K562 (cell line): ENCODE measurements around the gene PPIL6. TPM values are rescaled to one million over a fixed set of nuclear protein-coding genes. Genes with fewer than 3 reads are reported as not detected.

Experiments used
- CTBP1 ChIP-seq: fragments of 450-650 bp; IDR thresholded peaks from 2 replicates; pipeline ENCODE4 v1.6.1; 2016; ENCODE audit warnings: borderline replicate concordance
- HNRNPUL1 ChIP-seq: fragments of 200-400 bp; formaldehyde crosslinking; IDR thresholded peaks from 2 replicates; pipeline ENCODE4 v1.6.1; 2017; ENCODE audit warnings: low read length
- JUND ChIP-seq, 2 experiments: IDR thresholded peaks; 2 replicates in 1 of 2; 3 replicates in 1 of 2; pipeline ENCODE4 v1.6.1; 2011; ENCODE audit warnings: borderline replicate concordance in 2 of 2, low read depth in 2 of 2, low read length in 2 of 2, improper control_type of control experiment in 1 of 2, missing biosample characterization in 1 of 2, missing genetic modification characterization in 1 of 2, missing genetic modification reagents in 1 of 2
- NCOA6 ChIP-seq: fragments of 450-650 bp; IDR thresholded peaks from 2 replicates; pipeline ENCODE4 v1.6.1; 2017; ENCODE audit warnings: mild to moderate bottlenecking
- NONO ChIP-seq, 2 experiments: fragments of 200-400 bp in 1 of 2; fragments of 450-650 bp in 1 of 2; formaldehyde crosslinking in 1 of 2; IDR thresholded peaks; 2 replicates each; pipeline ENCODE4 v1.6.1; 2017; ENCODE audit warnings: low read depth in 2 of 2, mild to moderate bottlenecking in 2 of 2, moderate library complexity in 2 of 2, low read length in 1 of 2
- RBBP5 ChIP-seq: fragments of 200-600 bp; sonication (generic); IDR thresholded peaks from 2 replicates; pipeline ENCODE4 v1.6.1; 2012; ENCODE audit warnings: borderline replicate concordance, mild to moderate bottlenecking, low read length, control low read depth, inconsistent platforms; ENCODE audit not compliant: insufficient read depth, poor library complexity, severe bottlenecking
- RUNX1 ChIP-seq: sonication (generic); IDR thresholded peaks from 2 replicates; pipeline ENCODE4 v1.6.1; 2016; ENCODE audit warnings: antibody characterized with exemption, low read depth
- SIN3B ChIP-seq: fragments of 450-650 bp; IDR thresholded peaks from 2 replicates; pipeline ENCODE4 v1.6.1; 2017; ENCODE audit warnings: low read depth, mild to moderate bottlenecking, moderate library complexity
- SMAD4 ChIP-seq: fragments of 250-450 bp; sonication (Bioruptor Pico); conservative IDR thresholded peaks from 2 replicates; pipeline ENCODE4 v1.8.0; 2021; ENCODE audit warnings: inconsistent platforms, mild to moderate bottlenecking, moderate library complexity
- ZNF316 ChIP-seq: fragments of 450-650 bp; IDR thresholded peaks from 2 replicates; pipeline ENCODE4 v1.6.1; 2016
- ZNF584 ChIP-seq: fragments of 200-800 bp; sonication (Bioruptor generic); IDR thresholded peaks from 2 replicates; pipeline ENCODE4 v1.6.1; 2016; ENCODE audit warnings: low read depth, mild to moderate bottlenecking, missing genetic modification characterization, missing compliant biosample characterization
- polyA plus RNA-seq, 8 experiments: library from polyadenylated mRNA; depleted of rRNA in 4 of 8; stranded (reverse) in 5 of 8; unstranded in 3 of 8; fragments of >200 nt; fragmentation: Nextera tagmentation in 2 of 8; fragmentation: Illumina TruSeq in 1 of 8; extraction: Ambion mirVana in 2 of 8; extraction: Trizol in 1 of 8; gene quantifications; 2 replicates each; pipeline versions ENCODE4 v1.2.1 to v1.2.3, GENCODE V29; 2011 to 2014; ENCODE audit warnings: inconsistent platforms in 1 of 8, missing spikeins in 1 of 8
- total RNA-seq, 7 experiments: library from RNA; depleted of rRNA in 6 of 7; stranded (reverse); fragments of >200 nt in 6 of 7; fragmentation: Illumina TruSeq in 2 of 7; extraction: Trizol in 2 of 7; gene quantifications; 2 replicates each; pipeline versions ENCODE4 v1.2.1 to v1.2.3, GENCODE V29; 2011 to 2021; ENCODE audit warnings: low replicate concordance in 1 of 7
- TF ChIP-seq, protein P1 (sequence below), 2 experiments: fragments of 450-650 bp; conservative IDR thresholded peaks; 2 replicates each; pipeline ENCODE4 v1.6.1; 2017; ENCODE audit warnings: mild to moderate bottlenecking in 2 of 2, moderate library complexity in 2 of 2
- TF ChIP-seq, protein P2 (sequence below): fragments of 450-650 bp; IDR thresholded peaks from 2 replicates; pipeline ENCODE4 v1.6.1; 2016; ENCODE audit warnings: borderline replicate concordance
- TF ChIP-seq, protein P3 (sequence below): fragments of 450-650 bp; IDR thresholded peaks from 2 replicates; pipeline ENCODE4 v1.6.1; 2018; ENCODE audit not compliant: partially characterized antibody
- TF ChIP-seq, protein P4 (sequence below): sonication (generic); formaldehyde crosslinking; IDR thresholded peaks from 2 replicates; pipeline ENCODE4 v1.8.0; 2022; ENCODE audit warnings: missing genetic modification reagents, mild to moderate bottlenecking, moderate library complexity, borderline replicate concordance

Gene PPIL6
- total and polyA plus RNA-seq, 9 of the 15 experiments (the other 6 are each of a cell fraction or from before 2014, with no cell fraction given) = 0.03 to 0.98 (median 0.41) TPM; not detected in 1

DNA sequence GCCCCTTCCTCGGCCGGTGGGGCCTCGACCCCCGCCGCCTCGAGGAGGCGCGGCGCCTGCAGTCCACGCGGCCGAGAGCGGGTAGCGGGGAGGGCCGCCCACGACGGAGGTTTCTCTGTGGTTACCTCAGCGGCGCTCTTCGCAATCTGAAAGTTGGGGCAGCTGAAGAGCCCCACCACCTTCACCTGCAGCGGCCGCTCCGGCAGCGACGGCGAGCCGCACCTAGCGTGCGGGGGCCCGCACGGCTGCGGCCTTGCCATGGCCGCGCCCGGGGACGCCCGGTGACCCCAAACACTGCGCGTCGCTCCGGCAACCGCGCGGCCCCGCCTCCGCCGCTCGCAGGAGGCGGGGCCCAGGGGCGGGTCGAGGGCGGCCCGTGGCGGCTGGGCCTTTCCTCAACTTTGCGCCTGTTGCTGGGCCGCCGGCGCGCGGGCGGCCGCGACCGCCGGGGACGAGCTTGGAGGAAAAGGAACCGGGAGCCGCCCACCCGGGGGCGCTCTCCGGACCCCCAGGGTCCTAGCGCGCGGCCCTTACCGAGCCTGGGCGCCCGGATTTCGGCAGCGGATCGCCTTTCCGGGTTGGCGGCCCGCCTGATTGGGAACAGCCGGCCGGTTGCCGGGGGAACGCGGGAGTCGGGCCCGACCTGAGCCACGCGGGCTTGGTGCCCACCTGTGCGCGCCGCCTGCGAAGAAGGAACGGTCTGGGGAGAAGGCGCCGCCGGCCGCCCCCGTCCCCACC, at the start of gene PPIL6, which contains the start of gene SMPD2 (continued):
- TF ChIP-seq, protein P1, sequence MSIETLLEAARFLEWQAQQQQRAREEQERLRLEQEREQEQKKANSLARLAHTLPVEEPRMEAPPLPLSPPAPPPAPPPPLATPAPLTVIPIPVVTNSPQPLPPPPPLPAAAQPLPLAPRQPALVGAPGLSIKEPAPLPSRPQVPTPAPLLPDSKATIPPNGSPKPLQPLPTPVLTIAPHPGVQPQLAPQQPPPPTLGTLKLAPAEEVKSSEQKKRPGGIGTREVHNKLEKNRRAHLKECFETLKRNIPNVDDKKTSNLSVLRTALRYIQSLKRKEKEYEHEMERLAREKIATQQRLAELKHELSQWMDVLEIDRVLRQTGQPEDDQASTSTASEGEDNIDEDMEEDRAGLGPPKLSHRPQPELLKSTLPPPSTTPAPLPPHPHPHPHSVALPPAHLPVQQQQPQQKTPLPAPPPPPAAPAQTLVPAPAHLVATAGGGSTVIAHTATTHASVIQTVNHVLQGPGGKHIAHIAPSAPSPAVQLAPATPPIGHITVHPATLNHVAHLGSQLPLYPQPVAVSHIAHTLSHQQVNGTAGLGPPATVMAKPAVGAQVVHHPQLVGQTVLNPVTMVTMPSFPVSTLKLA (conservative IDR thresholded peaks at IDR 0.05) = peak; percentile 74 to 85
- TF ChIP-seq NCOA6 = no peak
- TF ChIP-seq, protein P2, sequence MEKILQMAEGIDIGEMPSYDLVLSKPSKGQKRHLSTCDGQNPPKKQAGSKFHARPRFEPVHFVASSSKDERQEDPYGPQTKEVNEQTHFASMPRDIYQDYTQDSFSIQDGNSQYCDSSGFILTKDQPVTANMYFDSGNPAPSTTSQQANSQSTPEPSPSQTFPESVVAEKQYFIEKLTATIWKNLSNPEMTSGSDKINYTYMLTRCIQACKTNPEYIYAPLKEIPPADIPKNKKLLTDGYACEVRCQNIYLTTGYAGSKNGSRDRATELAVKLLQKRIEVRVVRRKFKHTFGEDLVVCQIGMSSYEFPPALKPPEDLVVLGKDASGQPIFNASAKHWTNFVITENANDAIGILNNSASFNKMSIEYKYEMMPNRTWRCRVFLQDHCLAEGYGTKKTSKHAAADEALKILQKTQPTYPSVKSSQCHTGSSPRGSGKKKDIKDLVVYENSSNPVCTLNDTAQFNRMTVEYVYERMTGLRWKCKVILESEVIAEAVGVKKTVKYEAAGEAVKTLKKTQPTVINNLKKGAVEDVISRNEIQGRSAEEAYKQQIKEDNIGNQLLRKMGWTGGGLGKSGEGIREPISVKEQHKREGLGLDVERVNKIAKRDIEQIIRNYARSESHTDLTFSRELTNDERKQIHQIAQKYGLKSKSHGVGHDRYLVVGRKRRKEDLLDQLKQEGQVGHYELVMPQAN = no peak
- TF ChIP-seq CTBP1 = peak; percentile 89
- TF ChIP-seq RUNX1 = no peak
- TF ChIP-seq, protein P3, sequence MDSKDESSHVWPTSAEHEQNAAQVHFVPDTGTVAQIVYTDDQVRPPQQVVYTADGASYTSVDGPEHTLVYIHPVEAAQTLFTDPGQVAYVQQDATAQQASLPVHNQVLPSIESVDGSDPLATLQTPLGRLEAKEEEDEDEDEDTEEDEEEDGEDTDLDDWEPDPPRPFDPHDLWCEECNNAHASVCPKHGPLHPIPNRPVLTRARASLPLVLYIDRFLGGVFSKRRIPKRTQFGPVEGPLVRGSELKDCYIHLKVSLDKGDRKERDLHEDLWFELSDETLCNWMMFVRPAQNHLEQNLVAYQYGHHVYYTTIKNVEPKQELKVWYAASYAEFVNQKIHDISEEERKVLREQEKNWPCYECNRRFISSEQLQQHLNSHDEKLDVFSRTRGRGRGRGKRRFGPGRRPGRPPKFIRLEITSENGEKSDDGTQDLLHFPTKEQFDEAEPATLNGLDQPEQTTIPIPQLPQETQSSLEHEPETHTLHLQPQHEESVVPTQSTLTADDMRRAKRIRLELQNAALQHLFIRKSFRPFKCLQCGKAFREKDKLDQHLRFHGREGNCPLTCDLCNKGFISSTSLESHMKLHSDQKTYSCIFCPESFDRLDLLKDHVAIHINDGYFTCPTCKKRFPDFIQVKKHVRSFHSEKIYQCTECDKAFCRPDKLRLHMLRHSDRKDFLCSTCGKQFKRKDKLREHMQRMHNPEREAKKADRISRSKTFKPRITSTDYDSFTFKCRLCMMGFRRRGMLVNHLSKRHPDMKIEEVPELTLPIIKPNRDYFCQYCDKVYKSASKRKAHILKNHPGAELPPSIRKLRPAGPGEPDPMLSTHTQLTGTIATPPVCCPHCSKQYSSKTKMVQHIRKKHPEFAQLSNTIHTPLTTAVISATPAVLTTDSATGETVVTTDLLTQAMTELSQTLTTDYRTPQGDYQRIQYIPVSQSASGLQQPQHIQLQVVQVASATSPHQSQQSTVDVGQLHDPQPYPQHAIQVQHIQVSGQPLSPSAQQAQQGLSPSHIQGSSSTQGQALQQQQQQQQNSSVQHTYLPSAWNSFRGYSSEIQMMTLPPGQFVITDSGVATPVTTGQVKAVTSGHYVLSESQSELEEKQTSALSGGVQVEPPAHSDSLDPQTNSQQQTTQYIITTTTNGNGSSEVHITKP = peak; percentile 85
- TF ChIP-seq SMAD4 = peak; percentile 77
- TF ChIP-seq ZNF316 = no peak
- peak; percentile 58; the same call in 1 of the 2 replicates for TF ChIP-seq ZNF584 (CRISPR knock-in tag)
- 0 out of 2 replicates have a peak, but pooled peaks have one; percentile 7 for TF ChIP-seq JUND (IDR thresholded peaks at IDR 0.05; ENCODE audit: borderline replicate concordance, low read depth, low read length)
- TF ChIP-seq JUND (tag; IDR thresholded peaks at IDR 0.05; ENCODE audit: borderline replicate concordance, low read depth, low read length) = no peak; the same call in 2 of the 3 replicates
- TF ChIP-seq, protein P4, sequence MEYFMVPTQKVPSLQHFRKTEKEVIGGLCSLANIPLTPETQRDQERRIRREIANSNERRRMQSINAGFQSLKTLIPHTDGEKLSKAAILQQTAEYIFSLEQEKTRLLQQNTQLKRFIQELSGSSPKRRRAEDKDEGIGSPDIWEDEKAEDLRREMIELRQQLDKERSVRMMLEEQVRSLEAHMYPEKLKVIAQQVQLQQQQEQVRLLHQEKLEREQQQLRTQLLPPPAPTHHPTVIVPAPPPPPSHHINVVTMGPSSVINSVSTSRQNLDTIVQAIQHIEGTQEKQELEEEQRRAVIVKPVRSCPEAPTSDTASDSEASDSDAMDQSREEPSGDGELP (CRISPR knock-in tag) = peak; percentile 46; the same call in 1 of the 2 replicates
- TF ChIP-seq SIN3B = peak; percentile 37; the same call in 1 of the 2 replicates
- no peak for TF ChIP-seq HNRNPUL1
- TF ChIP-seq NONO (IDR thresholded peaks at IDR 0.05; ENCODE audit: low read depth in 2 of 2, low read length in 1 of 2) = peak in 1 of 2 experiments; percentile 85; a peak in 3 of 4 replicates
- TF ChIP-seq RBBP5 = peak; percentile 74
